HG03135 (cell line): ENCODE results near the gene ERBB4.
A peak's percentile ranks its signal among the peaks of the same experiment; 100 is the strongest.
"Not testable (repeated sequence)": the region's sequence is repeated elsewhere in the genome, so short reads cannot be mapped to it uniquely, and the experiment has no call there.

Source experiments
- ATAC-seq: cut with Tn5 transposase; IDR thresholded peaks from one replicate; pipeline ENCODE4 v1.9.1; 2021; ENCODE audit warnings: mild to moderate bottlenecking, moderate library complexity; ENCODE audit not compliant: unreplicated experiment

Gene ERBB4

DNA sequence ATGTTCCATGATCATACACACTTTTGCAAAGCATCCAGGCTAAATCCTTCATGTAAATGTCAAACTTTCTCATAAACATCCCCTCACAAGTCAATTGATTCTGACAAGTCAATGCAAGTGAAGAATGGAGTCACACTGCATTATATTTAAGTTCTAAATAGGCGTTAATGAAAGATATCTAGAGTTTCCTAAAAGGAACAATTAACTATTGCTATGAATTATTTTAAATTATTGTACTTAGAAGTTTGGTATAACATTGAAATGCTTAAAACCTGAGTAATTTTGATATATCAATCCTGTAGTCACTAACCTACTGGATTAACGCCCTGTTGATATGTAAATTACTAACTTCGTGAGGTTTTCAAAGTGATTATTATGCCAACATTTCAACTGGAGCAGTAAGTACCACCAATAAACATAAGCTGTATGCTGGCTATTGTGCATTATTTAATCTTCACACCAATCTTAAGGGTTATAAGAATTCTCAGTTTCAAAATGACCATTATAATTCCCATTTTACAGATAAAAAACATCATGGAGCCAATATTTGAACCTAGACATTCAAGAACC, 884.3 kb downstream of the ERBB4 start:
- ATAC-seq = no peak

DNA sequence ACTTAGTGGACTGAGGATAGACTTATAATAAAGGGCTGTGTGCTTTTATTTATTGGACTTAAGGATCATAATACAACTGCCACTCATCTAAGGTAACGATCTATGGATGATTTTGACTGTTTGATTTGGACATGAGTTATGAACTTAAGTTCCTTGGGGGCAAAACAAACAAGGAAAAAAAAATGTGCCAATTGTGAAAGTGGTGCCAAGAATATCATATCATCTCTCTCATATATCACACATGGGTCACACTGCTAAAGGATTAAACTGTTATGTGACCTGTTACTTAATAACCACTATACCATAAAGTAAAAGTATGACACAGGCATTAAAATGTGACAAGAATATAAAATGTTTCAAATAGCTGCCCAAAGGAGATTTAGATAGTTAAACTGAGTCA, 886.3 kb downstream of the ERBB4 start:
- ATAC-seq = no peak

DNA sequence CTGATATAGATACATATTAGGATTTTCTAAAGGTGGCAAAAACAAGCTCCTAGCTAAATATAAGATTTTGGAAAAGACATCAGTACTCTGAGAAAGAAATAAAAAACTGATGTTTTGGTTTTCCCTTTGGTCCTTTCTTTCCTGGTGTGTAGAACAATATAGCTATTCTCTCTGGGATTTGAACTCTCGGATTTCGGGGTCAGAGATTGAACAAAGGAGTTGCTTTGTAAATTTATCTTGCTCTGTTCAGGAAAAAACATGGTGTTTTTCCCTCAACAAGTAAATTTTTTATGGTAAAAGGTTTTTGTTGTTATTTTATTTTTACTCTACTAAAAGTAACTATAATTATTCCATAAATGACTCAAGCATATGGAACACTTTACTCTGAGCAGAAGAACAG, 889.3 kb downstream of the ERBB4 start:
- ATAC-seq = no peak

DNA sequence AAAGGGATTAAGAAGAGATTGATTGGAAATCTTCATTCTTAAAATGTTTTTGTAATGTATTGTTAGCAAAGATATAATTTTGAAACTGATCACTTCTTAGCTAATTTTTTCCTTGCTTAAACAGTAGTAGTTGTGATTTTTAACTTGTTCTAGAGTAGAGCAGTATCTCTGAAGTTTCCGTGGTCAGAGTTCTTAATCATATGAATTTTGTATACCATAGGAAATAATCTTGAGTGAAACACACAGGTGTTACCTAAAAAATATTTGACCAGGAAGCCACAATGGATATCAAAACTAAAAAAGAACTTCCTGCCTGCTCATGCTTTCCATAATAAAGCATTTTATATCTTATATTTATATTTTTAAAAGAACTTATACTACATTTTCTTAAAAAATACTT, 907.1 kb downstream of the ERBB4 start:
- ATAC-seq = no peak

DNA sequence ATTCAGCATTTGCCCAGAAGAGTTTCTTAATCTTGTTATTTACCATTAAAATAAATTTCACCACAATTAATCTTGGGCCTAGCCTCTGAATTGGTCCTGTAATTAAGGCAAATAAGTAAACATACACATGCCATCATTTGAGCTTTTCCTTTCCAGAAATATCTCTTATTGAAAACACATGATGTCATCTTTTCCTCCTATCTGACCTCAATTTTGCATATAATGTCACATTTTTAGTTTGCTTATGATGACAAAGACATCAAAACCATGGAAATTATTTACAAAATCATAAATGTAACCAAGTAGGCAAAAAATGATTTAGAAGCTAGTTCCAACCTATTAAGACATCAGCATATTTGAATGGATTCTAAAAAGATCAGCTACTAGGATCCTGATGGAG, 915.5 kb downstream of the ERBB4 start:
- ATAC-seq = no peak

DNA sequence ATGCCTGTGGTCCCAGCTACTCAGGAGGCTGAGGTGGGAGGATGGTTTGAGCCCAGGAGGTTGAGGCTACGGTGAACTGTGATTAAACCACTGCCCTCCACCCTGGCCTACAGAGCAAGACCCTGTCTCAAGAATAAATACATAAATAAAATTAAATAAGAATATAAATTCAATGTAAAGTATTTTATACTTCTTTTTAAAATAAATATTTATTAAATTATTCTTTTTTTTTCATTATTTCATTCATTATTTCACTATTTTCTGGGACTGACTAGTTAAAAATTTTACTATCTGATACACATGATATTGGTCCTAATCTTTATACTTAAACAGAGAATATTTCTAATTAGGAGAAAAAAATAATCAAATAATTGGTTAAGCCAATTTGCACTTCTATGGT, 917.6 kb downstream of the ERBB4 start:
- no peak for ATAC-seq

DNA sequence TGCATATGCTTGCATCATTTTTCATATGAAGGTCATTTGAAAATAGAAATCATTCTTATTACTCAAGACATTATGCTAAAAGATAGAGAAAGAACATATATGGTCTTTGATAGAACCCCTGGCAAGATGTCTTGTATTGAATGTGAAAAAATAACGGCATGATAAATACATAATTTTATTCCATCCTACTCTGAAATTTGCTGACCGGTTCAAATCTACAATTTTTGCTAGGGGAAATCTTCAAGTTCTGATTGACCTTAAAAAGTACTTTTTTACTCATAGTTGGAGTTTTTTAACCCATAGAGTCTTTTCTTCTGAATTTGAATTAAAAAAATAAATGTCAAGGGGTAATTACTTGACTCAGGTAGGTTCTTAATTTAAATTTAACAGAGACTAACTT, 920.8 kb downstream of the ERBB4 start:
- ATAC-seq = no peak

DNA sequence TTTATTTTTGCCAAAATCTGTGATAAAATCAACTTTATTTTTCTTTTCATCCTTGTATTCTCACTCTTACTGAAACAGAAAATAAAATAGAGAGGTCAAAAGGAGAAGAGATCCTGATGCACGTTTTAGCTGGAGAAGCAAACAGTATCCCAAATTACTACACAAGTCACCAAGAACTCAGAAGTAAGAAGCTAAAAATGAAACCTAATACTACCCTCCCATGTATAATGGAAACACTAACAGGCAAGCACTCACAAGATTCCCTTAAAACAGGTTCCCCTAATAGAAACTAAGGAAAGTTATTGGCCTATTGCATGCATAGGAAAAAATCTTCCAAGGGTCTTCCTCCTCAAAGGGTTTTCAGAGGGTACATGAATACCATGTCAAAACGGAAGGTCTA, 927.0 kb downstream of the ERBB4 start:
- ATAC-seq = no peak

DNA sequence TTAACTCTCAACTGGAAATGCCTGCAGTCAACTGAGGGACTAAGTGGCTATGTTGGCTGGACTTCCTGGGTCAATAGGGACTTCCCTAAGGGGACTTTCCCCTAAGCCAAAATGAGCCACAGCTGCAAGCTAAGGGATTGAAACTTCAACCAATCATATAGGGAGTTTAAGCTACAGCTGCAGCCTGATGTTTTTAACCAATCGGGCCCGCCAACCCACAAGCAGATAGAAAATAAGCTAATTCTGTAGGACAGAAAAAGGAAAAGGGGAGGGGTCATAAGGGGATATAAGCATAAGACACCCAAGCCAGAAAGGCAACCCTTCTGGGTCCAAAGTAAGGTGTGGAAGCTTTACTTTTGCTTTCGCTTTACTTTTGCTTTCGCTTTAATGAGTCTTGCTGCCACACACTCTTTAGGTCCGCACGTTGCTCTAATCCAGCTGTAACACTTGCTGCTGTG, 927.5 kb downstream of the ERBB4 start:
- peak; percentile 63 for ATAC-seq

DNA sequence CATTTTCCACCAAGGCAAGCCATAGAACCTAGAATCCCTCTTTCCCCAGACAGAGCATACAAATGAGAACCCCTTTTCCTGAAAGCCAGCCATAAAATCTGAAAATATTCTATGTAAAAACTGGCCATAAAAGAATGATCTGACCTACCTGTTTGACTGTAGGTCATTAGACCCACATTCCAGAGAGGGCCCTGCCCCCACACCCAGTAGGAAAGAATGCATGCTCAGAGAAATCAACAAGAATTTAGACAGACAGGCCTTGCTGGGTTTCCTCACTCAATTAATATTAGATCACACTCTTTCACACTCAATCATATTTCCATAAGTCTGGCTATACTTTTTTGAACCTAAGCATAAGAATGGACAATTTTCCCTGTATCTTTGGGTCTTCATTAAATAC, 929.5 kb downstream of the ERBB4 start:
- no peak for ATAC-seq

DNA sequence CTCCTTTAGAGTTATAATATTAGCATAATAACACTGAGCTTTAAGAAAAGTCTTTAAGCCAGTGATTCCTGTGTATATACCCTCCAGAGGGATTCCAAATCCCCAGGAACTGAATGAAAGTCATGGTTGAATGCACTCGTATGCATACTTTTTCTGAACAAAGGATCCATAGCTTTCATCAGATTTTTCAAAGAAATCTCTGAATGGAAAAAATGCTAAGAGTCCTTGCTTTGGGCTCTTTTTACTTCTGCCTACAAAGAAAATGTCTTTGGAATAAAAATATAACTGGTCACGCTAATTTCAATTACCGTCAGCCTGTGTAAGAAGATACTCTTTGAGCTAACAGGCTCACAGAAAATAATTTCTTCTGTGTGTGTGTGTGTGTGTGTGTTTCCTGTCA, 939.5 kb downstream of the ERBB4 start:
- ATAC-seq = no peak

DNA sequence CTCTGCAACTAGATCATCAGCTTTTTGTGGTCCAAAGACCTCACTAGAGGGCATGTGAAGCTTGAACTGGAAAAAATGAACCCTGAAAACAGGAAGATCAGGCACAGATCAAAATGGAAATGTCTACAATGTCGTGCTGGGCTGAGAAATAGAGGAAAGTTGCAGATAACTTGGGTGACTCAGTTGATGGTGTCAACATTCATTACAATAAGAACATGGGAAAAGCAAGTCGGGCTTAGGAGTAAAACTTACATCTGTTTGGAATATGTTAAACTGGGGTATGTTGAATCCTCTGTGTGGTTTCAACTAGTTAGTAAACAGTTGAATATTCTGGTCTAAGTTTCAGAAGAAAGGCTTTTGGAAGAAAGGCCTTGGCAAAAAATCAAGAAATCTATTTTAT, 940.4 kb downstream of the ERBB4 start:
- ATAC-seq = no peak

DNA sequence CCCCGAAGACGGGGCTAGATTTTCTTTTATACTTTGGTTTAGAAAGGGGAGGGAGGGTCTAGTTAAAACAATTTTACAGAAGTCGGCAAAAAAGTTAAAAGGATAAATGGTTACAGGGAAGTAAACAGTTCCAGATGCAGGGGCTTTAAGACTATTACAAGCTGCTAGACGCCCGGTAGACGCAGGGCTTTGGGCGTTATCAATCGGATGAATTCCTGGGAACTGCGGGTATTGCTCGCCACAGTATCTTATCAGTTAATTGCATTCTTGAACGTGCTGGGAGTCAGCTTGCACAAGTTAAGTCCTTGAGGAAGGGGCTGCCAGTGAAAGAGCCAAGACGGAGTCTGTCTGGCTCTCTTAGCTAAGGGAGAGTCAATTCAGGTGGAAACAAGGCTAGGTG, 946.6 kb downstream of the ERBB4 start:
- not testable (repeated sequence) for ATAC-seq

DNA sequence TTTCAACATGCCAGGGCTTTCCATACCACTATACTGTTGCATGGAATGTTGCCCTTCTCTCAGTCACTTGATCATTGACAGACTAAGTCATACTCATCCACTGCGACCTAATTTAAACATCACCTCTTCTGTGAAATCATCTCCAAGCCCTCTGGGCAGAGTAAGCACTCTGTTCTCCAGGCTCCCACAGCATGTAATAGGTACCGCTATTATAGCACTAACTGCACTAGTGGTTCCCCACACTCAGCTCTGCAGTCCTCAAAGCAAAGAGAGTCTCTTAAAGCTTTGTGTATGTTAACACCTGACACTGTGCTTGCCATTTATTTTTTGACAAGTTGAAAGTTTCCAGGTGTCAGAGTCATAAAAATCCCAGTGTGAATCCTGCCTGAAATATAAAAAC, 947.2 kb downstream of the ERBB4 start:
- no peak for ATAC-seq

DNA sequence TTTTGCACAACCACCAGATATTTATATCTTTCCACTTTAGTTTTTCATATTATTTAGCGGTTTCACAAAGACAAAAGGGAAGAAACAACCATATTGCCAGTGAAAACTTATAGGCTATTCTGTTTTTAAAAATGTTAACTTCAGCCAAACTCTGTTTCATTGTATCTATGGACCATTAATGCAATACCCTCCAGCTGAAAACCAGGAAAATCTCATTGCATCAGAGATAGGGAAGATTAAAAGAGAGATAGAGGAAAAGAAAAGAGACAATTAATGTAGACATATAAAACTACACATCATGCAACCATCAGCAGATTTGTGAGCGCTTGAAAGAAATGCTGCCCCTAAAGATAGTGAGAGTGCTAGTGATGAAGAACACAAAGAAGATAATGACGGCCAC, 970.2 kb downstream of the ERBB4 start:
- no peak for ATAC-seq

DNA sequence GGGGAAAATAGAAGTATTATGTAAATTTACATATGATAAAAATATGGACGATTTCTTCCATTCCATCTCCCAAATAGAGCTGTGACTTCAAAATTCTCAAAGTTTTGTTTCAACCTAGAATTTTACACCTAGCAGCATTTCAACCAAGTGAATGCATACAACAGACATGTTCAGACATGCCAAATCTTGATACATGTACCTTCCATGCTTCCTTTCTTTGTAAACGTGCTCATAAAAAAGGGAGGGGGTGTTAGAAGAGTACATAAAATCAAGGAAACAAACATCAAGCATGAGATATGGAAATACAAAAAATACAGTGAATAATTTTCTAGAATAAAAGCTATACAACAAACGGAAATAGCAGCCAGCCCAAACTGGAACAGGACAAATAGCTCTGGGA, 974.2 kb downstream of the ERBB4 start:
- ATAC-seq = no peak

DNA sequence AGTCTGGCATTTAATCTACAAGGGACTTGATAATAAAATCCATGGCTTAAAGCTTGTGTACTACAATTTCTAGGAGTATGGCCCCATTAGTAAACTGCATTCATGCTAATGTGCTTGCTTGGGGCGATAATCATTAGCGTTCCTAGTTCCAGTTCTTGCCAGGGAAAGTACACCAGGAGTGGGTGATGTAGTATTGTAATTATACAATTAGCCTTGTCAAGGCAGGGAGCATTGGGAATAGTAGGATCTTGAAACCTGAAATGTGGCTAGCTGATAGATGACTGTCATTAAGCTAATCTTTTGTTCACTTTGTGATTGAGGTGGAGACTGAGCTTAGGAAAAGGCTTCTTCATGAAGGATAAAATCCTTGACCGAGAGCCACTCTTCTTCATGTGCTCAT, 993.0 kb downstream of the ERBB4 start:
- ATAC-seq = no peak

DNA sequence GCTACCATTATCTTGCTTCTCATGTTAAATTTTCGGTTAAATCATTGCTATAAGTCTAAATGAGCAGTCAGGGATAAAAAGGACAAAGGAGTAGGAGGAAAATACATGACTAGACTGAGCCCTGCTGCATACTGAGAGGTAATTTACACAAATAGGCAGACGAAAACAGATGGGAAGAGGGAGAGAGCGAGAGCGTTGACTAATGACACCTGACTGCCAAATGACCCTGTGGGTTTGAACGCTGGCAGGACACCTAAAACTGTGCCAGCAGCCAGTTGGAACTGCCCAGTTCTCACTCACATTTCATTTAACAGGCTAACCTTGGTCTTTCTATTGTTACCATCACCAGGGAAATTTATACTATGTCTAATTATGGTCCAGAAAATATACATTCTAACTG, 1004.0 kb downstream of the ERBB4 start:
- ATAC-seq = no peak

DNA sequence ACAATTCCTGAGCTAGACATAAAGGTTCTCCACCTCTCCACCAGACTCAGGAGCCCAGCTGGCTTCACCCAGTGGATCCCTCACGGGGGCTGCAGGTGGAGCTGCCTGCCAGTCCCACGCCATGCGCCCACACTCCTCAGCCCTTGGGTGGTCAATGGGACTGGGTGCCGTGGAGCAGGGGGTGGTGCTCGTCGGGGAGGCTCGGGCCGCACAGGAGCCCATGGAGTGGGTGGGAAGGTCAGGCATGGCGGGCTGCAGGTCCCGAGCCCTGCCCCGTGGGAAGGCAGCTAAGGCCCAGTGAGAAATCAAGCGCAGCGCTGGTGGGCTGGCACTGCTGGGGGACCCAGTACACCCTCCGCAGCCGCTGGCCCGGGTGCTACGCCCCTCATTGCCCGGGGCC, 1014.4 kb downstream of the ERBB4 start:
- not testable (repeated sequence) for ATAC-seq

DNA sequence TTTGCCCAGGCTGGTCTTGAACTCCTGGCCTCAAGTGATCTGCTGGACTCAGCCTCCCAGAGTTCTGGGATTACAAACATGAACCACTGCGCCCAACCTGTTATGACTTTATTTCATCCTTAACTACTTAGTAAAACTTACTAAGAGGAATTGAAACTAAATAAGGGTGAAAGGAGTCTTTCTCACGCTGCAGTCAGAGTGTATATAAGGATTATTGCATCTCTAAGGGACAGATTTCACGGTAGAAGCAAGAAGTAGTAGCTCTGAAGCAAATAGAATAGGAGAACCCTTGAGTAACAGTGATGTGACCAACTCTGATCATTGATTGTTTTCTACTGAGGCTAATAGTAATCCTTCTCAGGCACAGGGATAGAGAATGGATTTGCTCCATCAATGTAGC, 1022.1 kb downstream of the ERBB4 start:
- no peak for ATAC-seq

DNA sequence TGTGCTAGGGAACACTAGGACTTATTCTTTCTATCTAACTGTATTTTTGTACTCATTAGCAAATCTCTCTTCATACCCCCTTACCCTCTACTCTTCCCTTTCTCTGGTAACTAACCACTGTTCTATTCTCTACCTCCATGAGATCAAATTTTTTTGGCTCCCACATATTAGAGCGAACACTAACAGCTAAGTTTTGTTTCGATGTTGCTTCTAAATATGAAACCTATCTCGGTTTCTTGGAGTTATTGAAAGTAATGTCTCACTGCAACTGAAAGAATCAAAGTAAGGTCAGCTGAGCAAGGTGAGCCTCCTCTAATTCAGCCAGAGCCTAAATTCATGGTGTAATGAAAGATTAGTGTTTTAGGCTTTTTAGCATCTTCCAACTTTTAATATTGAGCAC, 1024.6 kb downstream of the ERBB4 start:
- no peak for ATAC-seq

DNA sequence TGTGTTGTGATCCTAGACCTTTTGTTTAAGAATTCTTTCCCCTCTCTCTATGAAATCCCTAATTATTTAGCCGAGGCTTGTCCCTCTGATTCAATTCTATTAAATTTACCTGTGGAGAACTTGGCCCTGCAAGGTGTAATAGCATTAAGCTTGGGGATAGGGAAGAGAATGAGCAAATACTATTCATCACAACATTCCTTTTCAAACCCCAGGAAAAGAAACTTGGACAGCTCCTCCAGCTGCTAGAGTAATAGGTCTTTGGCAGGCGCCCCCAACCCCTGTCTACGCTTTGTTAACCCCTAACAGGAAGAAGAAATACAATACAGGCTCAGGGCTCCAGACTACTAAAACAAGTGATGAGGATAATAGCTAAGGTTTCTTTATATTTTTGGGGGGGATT, 1025.2 kb downstream of the ERBB4 start:
- no peak for ATAC-seq

DNA sequence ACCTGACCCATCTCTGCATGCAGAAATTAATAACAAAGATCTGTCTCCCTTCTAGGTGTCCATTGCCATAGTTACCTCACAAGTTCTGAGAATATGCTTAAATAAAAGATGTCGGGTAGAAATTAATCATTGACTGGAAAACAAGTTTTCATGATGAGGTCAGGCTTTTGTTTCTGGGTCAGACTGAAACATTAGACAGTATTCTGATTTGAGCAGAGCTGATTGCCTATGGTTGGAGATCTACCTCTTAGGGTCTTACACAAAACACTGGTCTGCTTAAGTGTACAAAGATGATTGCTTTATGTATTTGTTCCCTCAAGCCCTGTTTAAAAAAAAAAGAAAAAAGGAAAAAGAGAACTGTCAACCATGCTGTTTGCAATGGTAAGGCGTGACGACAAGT, 1025.8 kb downstream of the ERBB4 start:
- no peak for ATAC-seq

DNA sequence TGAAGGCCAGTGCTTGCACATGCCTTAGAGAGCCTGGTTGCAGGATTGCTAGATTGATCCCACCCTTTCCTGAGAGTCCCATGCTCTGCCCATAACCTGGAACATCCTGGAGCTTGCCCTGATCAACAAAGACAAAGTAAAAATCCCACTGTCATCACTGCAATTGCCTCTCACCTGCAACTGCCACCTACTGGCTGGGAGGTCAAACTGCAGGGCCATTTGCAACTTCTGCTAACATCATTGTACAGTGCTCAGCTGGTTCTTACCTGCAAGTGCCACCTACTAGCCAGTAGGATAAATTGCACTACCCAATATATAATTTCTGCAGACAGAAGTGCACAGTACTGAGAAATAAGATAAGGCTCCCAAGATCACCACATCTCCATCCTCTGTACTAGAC, 1034.7 kb downstream of the ERBB4 start:
- no peak for ATAC-seq
